CD14-positive monocyte (primary cell): Measurements from ENCODE around the gene BEND2. TPM values are rescaled to one million over a fixed set of nuclear protein-coding genes. Genes with fewer than 3 reads are reported as not detected.

Experiments used
- DNase-seq, 3 donors: peaks; one replicate each; pipeline ENCODE4 v3.0.0-alpha.2; 2011 to 2022
- H2AFZ ChIP-seq: 2 replicates; pipeline ENCODE4 v1.6.0; 2012; ENCODE audit warnings: mild to moderate bottlenecking, low read depth, low read length, inconsistent platforms; ENCODE audit not compliant: insufficient read depth, poor library complexity, severe bottlenecking
- H3K27ac ChIP-seq, 2 donors: 1 replicate in 1 of 2; 2 replicates in 1 of 2; pipeline ENCODE4 v1.5.1; 2012 to 2013; ENCODE audit warnings: low read length in 2 of 2, control low read depth in 1 of 2, inconsistent platforms in 1 of 2, low read depth in 1 of 2, mild to moderate bottlenecking in 1 of 2
- H3K27me3 ChIP-seq, 2 donors: one replicate each; pipeline versions ENCODE4 v1.6.0 to v1.6.1; 2011 to 2013; ENCODE audit warnings: low read length in 2 of 2; ENCODE audit not compliant: control insufficient read depth in 2 of 2, insufficient read depth in 2 of 2
- H3K36me3 ChIP-seq, 2 donors: replicated peaks in 1 of 2; 1 replicate in 1 of 2; 2 replicates in 1 of 2; pipeline versions ENCODE4 v1.5.1 to v1.6.1; 2012 to 2013; ENCODE audit warnings: low read length in 2 of 2, control low read depth in 1 of 2, inconsistent platforms in 1 of 2, mild to moderate bottlenecking in 1 of 2; ENCODE audit not compliant: insufficient read depth in 2 of 2, control insufficient read depth in 1 of 2
- H3K4me1 ChIP-seq, 2 donors: 1 replicate in 1 of 2; 2 replicates in 1 of 2; pipeline versions ENCODE4 v1.5.1 to v1.6.1; 2012 to 2013; ENCODE audit warnings: low read length in 2 of 2, control low read depth in 1 of 2, inconsistent platforms in 1 of 2, mild to moderate bottlenecking in 1 of 2, moderate library complexity in 1 of 2; ENCODE audit not compliant: insufficient read depth in 2 of 2, control insufficient read depth in 1 of 2
- H3K4me2 ChIP-seq: replicated peaks from 2 replicates; pipeline ENCODE3; 2012; ENCODE audit warnings: low read length, moderate library complexity, mild to moderate bottlenecking; ENCODE audit not compliant: poor library complexity, severe bottlenecking; ENCODE audit errors: extremely low read depth
- H3K4me3 ChIP-seq, 3 experiments: fragments of 200-600 bp in 1 of 3; sonication (generic) in 1 of 3; replicated peaks in 1 of 3; 1 replicate in 2 of 3; 2 replicates in 1 of 3; pipeline ENCODE4 v1.5.1; 2011 to 2013; ENCODE audit warnings: low read length in 3 of 3, mild to moderate bottlenecking in 3 of 3, control low read depth in 2 of 3, low read depth in 2 of 3, inconsistent platforms in 1 of 3, moderate library complexity in 1 of 3
- H3K79me2 ChIP-seq: 2 replicates; pipeline ENCODE4 v1.6.0; 2012; ENCODE audit warnings: mild to moderate bottlenecking, control low read depth, inconsistent platforms, low read length, moderate library complexity; ENCODE audit not compliant: insufficient read depth
- H3K9ac ChIP-seq: 2 replicates; pipeline ENCODE4 v1.6.0; 2017; ENCODE audit warnings: low read length, mild to moderate bottlenecking; ENCODE audit not compliant: insufficient read depth, poor library complexity, severe bottlenecking
- H3K9me3 ChIP-seq, 2 donors: replicated peaks in 1 of 2; 1 replicate in 1 of 2; 2 replicates in 1 of 2; pipeline versions ENCODE4 v1.5.1 to v1.6.1; 2012 to 2013; ENCODE audit warnings: low read length in 2 of 2, control low read depth in 1 of 2; ENCODE audit not compliant: control insufficient read depth in 1 of 2, insufficient read depth in 1 of 2
- H4K20me1 ChIP-seq: 2 replicates; pipeline ENCODE4 v1.6.0; 2012; ENCODE audit warnings: mild to moderate bottlenecking, low read length, control low read depth, moderate library complexity; ENCODE audit not compliant: insufficient read depth
- H3K27ac Mint-ChIP-seq, 7 donors: one replicate each; pipeline ENCODE4 v1.8.0; 2020; ENCODE audit warnings: mild to moderate bottlenecking in 7 of 7, mixed read lengths in 7 of 7, moderate library complexity in 6 of 7, inconsistent platforms in 2 of 7
- H3K27me3 Mint-ChIP-seq, 3 donors: one replicate each; pipeline ENCODE4 v1.8.0; 2021 to 2022; ENCODE audit warnings: low read depth in 3 of 3, mild to moderate bottlenecking in 3 of 3, mixed read lengths in 3 of 3, moderate library complexity in 3 of 3, inconsistent platforms in 1 of 3
- H3K36me3 Mint-ChIP-seq, 2 donors: one replicate each; pipeline ENCODE4 v1.8.0; 2020; ENCODE audit warnings: mixed read lengths in 2 of 2, inconsistent platforms in 1 of 2, mild to moderate bottlenecking in 1 of 2
- H3K4me1 Mint-ChIP-seq: one replicate; pipeline ENCODE4 v1.8.0; 2020; ENCODE audit warnings: mild to moderate bottlenecking, mixed read lengths
- H3K4me3 Mint-ChIP-seq, 2 donors: one replicate each; pipeline ENCODE4 v1.8.0; 2020; ENCODE audit warnings: mild to moderate bottlenecking in 2 of 2, mixed read lengths in 2 of 2, moderate library complexity in 1 of 2
- H3K9me3 Mint-ChIP-seq, 7 donors: one replicate each; pipeline ENCODE4 v1.8.0; 2020 to 2022; ENCODE audit warnings: mixed read lengths in 7 of 7, mild to moderate bottlenecking in 6 of 7, moderate library complexity in 6 of 7, inconsistent platforms in 2 of 7
- CTCF ChIP-seq: fragments of 200-600 bp; IDR thresholded peaks from one replicate; pipeline ENCODE4 v1.8.0; 2022; ENCODE audit warnings: antibody characterized with exemption, mild to moderate bottlenecking
- WGBS: methylation state at CpG from one replicate; pipeline ENCODE4 v1.1.5; 2013; ENCODE audit warnings: missing lambda C conversion rate; ENCODE audit not compliant: insufficient coverage; 5-methylcytosine and 5-hydroxymethylcytosine counted together
- intact Hi-C, 2 donors: fragments of 100-400 bp; cut with micrococcal nuclease; formaldehyde crosslinking; loops; one replicate each; pipeline versions ENCODE4 v1.15.0 to v1.15.1; 2023
- polyA plus RNA-seq, 3 donors: library from polyadenylated mRNA; depleted of rRNA in 1 of 3; unstranded in 2 of 3; stranded (reverse) in 1 of 3; fragments of 300-500 nt in 2 of 3; fragments of >200 nt in 1 of 3; fragmentation: Illumina TruSeq in 2 of 3; gene quantifications; 1 replicate in 2 of 3; 2 replicates in 1 of 3; pipeline ENCODE4 v1.2.3, GENCODE V29; 2012 to 2021

Gene BEND2
- polyA plus RNA-seq, 3 donors = 0.04 to 0.14 TPM; not detected in 1

- Histone ChIP-seq H3K4me1 (no peaks in the 10 kb centered on the region), H3K27me3 (no peaks in the 10 kb centered on the region), H3K27ac (no peak overlapping the region), H4K20me1 (no peaks in the 10 kb centered on the region), H3K36me3 (no peaks in the 10 kb centered on the region), H3K9me3 (no peaks in the 10 kb centered on the region), H2AFZ (no peak overlapping the region), H3K79me2 (no peaks in the 10 kb centered on the region), H3K4me3 (no peak overlapping the region), H3K4me2 (no peak overlapping the region), H3K9ac (no peak overlapping the region)
- H3K36me3 Mint-ChIP-seq = no peaks in the 10 kb centered on the region
- intact Hi-C loops = no loop called here
- no peak overlapping the region for H3K27ac Mint-ChIP-seq
- peaks cover 0 to 2% (median 0%) of the 10 kb centered on the region in 7 donors for H3K9me3 Mint-ChIP-seq
- H3K4me3 Mint-ChIP-seq = no peak overlapping the region
- no peaks in the 10 kb centered on the region for H3K4me1 Mint-ChIP-seq
- peaks cover 0 to 5% (median 1%) of the 10 kb centered on the region in 3 donors for H3K27me3 Mint-ChIP-seq
- no CpG with 5 or more reads among the region's 5 CpGs for WGBS
- DNase-seq = no peak
- TF ChIP-seq CTCF = no peak
Measured at GRCh38 chrX:18151157-18151556, 69.5 kb downstream of the BEND2 start.

GRCh38 chrX:18149454-18149853 lies 71.2 kb downstream of the BEND2 start:
- no peak for DNase-seq
- Histone ChIP-seq H3K4me2 (no peak overlapping the region), H3K9me3 (no peaks in the 10 kb centered on the region), H3K4me1 (no peaks in the 10 kb centered on the region), H3K9ac (no peak overlapping the region), H3K79me2 (no peaks in the 10 kb centered on the region), H4K20me1 (no peaks in the 10 kb centered on the region), H2AFZ (no peak overlapping the region), H3K36me3 (no peaks in the 10 kb centered on the region), H3K27me3 (no peaks in the 10 kb centered on the region), H3K4me3 (no peak overlapping the region), H3K27ac (no peak overlapping the region)
- Mint-ChIP-seq H3K27ac (peak overlapping the region in 1 of 7 donors; percentile 28), H3K9me3 (peaks cover 0 to 1% (median 0%) of the 10 kb centered on the region in 7 donors), H3K36me3 (no peaks in the 10 kb centered on the region), H3K4me3 (no peak overlapping the region), H3K4me1 (no peaks in the 10 kb centered on the region), H3K27me3 (peaks cover 0 to 5% (median 1%) of the 10 kb centered on the region in 3 donors)
- TF ChIP-seq CTCF = no peak
- intact Hi-C loops = no loop called here
